Measurements from ENCODE around the gene ZC3H12D. TPM values are rescaled to one million over a fixed set of nuclear protein-coding genes. Genes with fewer than 3 reads are reported as not detected.
"Not testable (repeated sequence)": the region's sequence is repeated elsewhere in the genome, so short reads cannot be mapped to it uniquely, and the experiment has no call there.

The ZC3H12D gene
- total RNA-seq, 1 experiment from 2014 or later = not detected

GRCh38 chr6:149445573-149445972 is 39.2 kb downstream of the ZC3H12D start:
- Histone ChIP-seq H3K79me2 (ENCODE audit: low read depth) (no peaks in the 10 kb centered on the region), H2AFZ (no peak overlapping the region), H3F3A (ENCODE audit: insufficient read depth, low read depth) (no peaks in the 10 kb centered on the region), H3K9me3 (ENCODE audit: insufficient read depth, low read depth) (no peaks in the 10 kb centered on the region), H4K20me1 (ENCODE audit: insufficient read depth) (no peaks in the 10 kb centered on the region), H3K4me2 (no peak overlapping the region), H3K27me3 (ENCODE audit: insufficient read depth, low read depth) (no peaks in the 10 kb centered on the region), H3K4me1 (replicated peaks; ENCODE audit: insufficient read depth) (no peaks in the 10 kb centered on the region), H3K9me2 (ENCODE audit: insufficient read depth) (no peaks in the 10 kb centered on the region), H3K4me3 (no peak overlapping the region), H3K27ac (no peak overlapping the region), H3K36me3 (ENCODE audit: low read depth) (no peaks in the 10 kb centered on the region)
- intact Hi-C loops (cut with micrococcal nuclease; ENCODE audit: unreplicated experiment) = no loop called here
- POLR2A ChIA-PET (ENCODE audit: unreplicated experiment) = no interaction called here
- TF ChIP-seq CTCF (conservative IDR thresholded peaks at IDR 0.05) (no peak), EZH2 (IDR thresholded peaks at IDR 0.05; ENCODE audit: low read depth) (no peak)
- DNase-seq = no peak
- BruUV-seq (replicated peaks) = no TSS peak
- CTCF ChIA-PET = no interaction called here

- Histone ChIP-seq H3K27me3 (ENCODE audit: insufficient read depth, low read depth) (no peaks in the 10 kb centered on the region), H3K4me2 (no peak overlapping the region), H3K9me3 (ENCODE audit: insufficient read depth, low read depth) (no peaks in the 10 kb centered on the region), H3K79me2 (ENCODE audit: low read depth) (no peaks in the 10 kb centered on the region), H3K4me1 (replicated peaks; ENCODE audit: insufficient read depth) (no peaks in the 10 kb centered on the region), H2AFZ (no peak overlapping the region), H3K36me3 (ENCODE audit: low read depth) (no peaks in the 10 kb centered on the region), H3K4me3 (no peak overlapping the region), H4K20me1 (ENCODE audit: insufficient read depth) (no peaks in the 10 kb centered on the region), H3F3A (ENCODE audit: insufficient read depth, low read depth) (no peaks in the 10 kb centered on the region), H3K9me2 (ENCODE audit: insufficient read depth) (no peaks in the 10 kb centered on the region), H3K27ac (no peak overlapping the region)
- BruUV-seq (replicated peaks) = no TSS peak
- ChIA-PET CTCF (no interaction called here), POLR2A (ENCODE audit: unreplicated experiment) (no interaction called here)
- DNase-seq = no peak
- intact Hi-C loops (cut with micrococcal nuclease; ENCODE audit: unreplicated experiment) = no loop called here
- no peak for TF ChIP-seq EZH2 (IDR thresholded peaks at IDR 0.05; ENCODE audit: low read depth)
- TF ChIP-seq CTCF (conservative IDR thresholded peaks at IDR 0.05) = no peak
Observed at GRCh38 chr6:149445095-149445466, 39.7 kb downstream of the ZC3H12D start.

- H3K4me3 ChIP-seq; H3K27me3 ChIP-seq (ENCODE audit: insufficient read depth, low read depth); H3K79me2 ChIP-seq (ENCODE audit: low read depth); H3K27ac ChIP-seq; H3K36me3 ChIP-seq (ENCODE audit: low read depth); H3K9me2 ChIP-seq (ENCODE audit: insufficient read depth); intact Hi-C loops (cut with micrococcal nuclease; ENCODE audit: unreplicated experiment); H2AFZ ChIP-seq; H4K20me1 ChIP-seq (ENCODE audit: insufficient read depth); CTCF ChIA-PET; H3K9me3 ChIP-seq (ENCODE audit: insufficient read depth, low read depth); H3K4me1 ChIP-seq (replicated peaks; ENCODE audit: insufficient read depth); H3F3A ChIP-seq (ENCODE audit: insufficient read depth, low read depth); H3K4me2 ChIP-seq; DNase-seq; BruUV-seq (replicated peaks): not testable (repeated sequence)
- POLR2A ChIA-PET (ENCODE audit: unreplicated experiment) = interaction anchor here (0.6 kb wide), 1 partner anchor 315 kb away, joined by 4 read pairs; no protein-coding TSS in a partner anchor
Observed at GRCh38 chr6:149444360-149445094, 40.3 kb downstream of the ZC3H12D start.
